Spleen (tissue), 7 donors: ENCODE data around the gene FRAS1.

ENCODE experiments used
- CTCF ChIP-seq, 11 experiments: fragments of 200-600 bp in 7 of 11; fragments of 450-650 bp in 4 of 11; sonication (generic) in 4 of 11; IDR thresholded peaks in 8 of 11; conservative IDR thresholded peaks in 3 of 11; 1 replicate in 7 of 11; 2 replicates in 4 of 11; pipeline versions ENCODE4 v1.4.0 to v1.8.0; 2016 to 2021; ENCODE audit warnings: antibody characterized with exemption in 11 of 11, inconsistent platforms in 4 of 11, mild to moderate bottlenecking in 1 of 11
- POLR2A ChIP-seq, 3 donors: fragments of 450-650 bp; IDR thresholded peaks; one replicate each; pipeline ENCODE4 v1.5.1; 2017; ENCODE audit warnings: antibody characterized with exemption in 3 of 3, mild to moderate bottlenecking in 1 of 3
- donor health status: DM: no; HTN: no; CAD: no; lungs with moderate emphysema.
- donor health status: DM: no; HTN: no; CAD: no.
- donor health status: DM: no; HTN: no; CAD: no.

- TF ChIP-seq CTCF (IDR thresholded peaks at IDR 0.05 in 8 of 11, conservative IDR thresholded peaks at IDR 0.05 in 3 of 11) (no peak), POLR2A (IDR thresholded peaks at IDR 0.05) (no peak)
These were observed 531.9 kb downstream of the FRAS1 start for GRCh38 chr4:78588894-78589545.
